Femur (tissue), 1 donor: ENCODE results near the gene ST7.

Experiments used
- DNase-seq: peaks from one replicate; pipeline ENCODE4 v3.0.0-alpha.2; 2017

ST7 gene

DNA sequence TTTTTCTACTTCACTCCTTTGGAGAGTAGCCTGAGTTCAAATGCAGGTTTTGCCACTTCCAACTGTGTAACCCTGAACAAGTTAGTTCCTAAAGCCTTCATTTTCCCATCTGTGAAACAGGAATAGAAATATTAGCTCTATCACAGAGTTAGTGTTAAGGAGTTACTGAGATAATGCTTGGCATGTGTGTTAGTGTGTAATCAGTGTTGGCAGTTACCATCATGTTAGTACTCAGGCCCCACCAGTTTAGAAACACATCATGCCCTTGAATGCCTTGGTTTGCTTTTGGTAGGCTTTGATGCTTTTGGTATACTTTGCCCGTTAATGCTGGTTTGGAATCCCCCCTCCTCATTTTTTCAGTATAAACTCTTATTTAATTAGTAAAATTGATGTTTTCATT, 249.9 kb downstream of the ST7 start:
- DNase-seq: no peak

GRCh38 chr7:117205873-117206272, 252.6 kb downstream of the ST7 start:
- DNase-seq: no peak

DNA sequence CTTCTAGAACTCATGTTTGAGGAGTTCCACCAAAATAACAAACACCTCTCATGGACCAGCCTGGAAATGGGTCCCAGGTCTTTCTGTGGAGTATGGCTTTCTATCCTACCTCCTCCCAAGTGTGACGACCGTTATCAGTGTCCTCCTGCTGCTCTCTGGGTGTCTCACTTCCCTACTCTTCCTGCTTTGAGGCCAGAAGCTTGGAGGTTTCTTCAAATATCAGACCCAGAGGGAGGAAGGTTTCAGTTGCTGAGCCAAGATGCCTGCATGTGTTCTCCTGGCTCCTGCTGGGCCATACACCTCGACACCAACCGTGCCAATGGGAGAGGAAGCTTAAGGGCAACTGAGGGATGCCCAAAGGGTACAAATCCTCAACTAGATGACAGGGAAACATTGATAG, 255.0 kb downstream of the ST7 start:
- DNase-seq: no peak

GRCh38 chr7:117210397-117210796, 257.1 kb downstream of the ST7 start:
- no peak for DNase-seq

DNA sequence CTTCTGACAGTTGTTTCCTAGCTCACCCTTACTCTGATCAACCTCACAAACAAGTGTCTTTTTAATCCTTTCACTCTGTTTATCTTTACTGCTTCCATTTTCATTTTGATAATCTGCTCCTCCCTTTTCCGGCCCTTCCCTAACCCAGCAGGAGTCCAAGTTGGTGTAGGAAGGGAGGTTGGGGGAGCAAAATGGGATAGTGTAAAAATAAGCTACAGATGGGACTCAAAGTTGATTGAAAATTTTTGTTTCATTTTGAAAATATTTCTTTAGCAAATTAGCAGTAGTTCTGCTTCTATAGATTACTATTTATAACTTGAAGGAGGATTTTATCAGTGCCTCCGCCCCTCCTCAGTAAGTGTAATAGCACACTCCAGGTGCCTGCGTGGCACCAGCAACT, 257.6 kb downstream of the ST7 start:
- DNase-seq: no peak

- DNase-seq: no peak
These were observed 258.3 kb downstream of the ST7 start for GRCh38 chr7:117211614-117212013.

DNA sequence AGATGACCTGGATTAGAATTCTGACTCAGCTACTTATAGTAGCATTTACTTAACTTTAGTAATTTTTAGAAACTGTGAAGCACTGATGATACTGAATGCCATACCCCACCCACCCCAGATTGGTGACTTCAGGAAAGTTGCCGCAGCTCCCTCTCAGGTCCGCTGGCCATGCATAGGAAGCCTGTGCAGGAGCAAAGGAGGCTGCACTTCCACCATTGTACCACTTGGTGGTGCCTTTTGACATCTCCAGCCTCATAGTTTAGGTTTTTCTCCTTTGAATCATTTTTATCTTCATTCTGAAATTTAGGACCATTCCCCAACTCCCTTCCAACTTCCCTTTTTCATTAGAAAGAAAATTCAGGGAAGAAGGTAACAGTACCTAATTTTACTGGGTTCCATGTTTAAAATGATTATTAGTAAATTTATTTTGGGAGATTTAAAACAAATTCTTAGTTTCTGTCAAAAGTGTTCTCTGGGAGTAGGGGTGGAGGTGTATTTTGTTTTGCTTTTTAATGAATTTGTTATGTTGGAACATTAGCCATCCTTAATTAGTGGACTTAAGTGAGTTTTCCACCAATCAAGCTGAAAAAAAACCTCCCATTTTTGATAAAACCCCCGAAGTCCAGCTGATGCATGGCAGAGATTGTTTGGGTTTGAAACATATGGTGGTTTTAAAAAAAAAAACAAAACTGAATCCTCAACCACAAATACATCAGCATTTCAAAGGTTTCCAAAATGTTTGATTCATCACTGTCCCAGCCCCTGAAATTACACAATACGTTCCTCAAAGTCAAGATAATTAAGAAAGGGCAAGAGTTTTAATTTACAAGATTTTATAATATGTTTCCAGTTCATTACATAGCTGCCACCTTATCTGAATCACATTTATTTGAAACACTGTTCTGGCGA, 259.9 kb downstream of the ST7 start:
- DNase-seq: peak; percentile 47

GRCh38 chr7:117216010-117216409, 262.7 kb downstream of the ST7 start:
- DNase-seq: no peak

DNA sequence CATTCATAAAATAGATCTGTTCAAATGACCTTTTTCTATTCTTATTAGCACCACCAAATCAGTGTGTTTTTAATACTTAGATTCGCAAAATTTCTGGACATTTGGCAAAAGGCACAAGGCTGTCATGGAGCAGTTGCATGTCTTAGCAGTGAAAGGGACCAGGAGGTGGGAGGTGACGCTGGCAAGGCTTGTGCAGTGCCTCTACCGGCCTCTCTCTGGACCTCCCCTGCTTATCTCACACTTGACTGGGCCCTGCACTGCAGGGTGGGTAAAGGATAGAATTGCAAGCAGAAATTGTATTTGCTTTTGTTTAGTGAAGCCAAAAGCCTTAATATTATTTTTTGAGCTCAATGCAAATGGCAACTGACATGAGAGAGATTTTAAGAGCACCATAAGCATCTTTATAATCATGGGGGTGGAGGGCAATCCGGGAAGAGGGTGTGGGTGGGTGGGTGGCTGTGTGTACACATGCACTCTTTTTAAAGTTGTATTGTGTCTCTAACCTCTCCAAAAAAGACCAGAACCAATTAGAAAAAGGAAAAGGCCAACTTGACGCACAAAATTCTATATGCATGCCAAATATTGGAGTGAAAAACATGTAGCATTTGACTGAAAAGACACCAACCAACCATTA, 263.3 kb downstream of the ST7 start:
- no peak for DNase-seq

DNA sequence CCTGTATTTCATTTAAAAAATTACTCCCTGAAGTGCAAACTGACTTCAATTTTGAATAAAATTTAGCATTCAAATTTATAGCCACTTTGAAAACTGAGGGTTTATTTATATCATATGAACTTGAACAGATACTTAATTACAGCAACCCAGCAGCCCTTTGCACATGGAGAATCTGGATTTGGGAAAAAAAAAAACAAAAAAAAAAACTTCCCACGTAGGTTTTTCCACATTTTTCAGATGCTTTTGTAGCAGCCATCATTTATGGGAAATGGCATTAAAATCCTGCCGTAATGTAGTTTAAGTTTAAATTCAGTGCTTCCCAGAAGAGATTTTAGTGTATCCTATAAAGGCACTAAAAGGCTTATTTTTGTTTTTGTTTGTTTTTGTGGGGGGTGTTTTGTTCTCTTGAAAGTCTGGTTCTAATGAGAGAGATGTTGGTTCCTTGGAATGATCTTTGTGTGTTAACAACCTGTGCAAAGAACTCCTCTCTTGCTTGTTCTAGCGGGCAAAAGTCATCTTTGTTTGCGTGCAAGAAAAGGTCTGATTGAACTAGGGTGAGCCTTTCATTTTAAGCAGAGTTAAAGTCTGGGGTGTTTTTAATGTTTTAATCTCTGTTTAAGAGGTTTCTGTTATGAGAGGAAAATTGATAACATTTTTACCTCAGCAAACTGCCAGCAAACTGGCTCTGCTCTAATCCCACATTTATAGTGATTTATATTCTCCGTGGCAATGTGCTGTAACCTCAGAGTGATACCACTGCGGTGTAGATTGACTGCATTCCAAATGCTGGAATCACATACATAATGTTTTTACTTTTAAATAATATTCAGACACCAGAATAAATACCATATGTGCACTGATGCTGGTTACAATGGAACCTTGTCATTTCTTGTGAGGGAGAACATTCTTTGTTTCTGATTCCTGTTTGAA, 264.1 kb downstream of the ST7 start:
- DNase-seq: no peak

GRCh38 chr7:117218700-117219099, 265.4 kb downstream of the ST7 start:
- no peak for DNase-seq

GRCh38 chr7:117219485-117219884, 266.2 kb downstream of the ST7 start:
- DNase-seq: no peak

DNA sequence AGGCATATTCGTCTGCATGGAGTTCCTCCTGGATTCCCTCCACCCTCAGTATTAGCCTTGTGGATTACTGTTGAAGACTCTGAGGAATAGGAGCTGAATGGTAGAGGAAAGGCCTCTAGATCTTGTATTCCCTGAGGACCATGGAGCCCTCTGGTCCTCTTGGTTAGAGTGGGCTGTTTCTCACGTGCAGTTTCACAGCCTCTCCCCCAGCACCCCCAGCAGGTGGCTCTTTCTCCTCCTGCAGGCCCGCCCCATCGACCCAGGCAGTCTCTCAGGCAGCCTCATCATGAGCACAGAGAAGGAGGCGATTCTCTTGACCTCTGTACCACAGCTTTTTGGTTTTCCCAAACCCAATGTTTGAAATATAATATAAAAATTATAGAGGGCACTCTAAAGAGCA, 267.5 kb downstream of the ST7 start:
- no peak for DNase-seq

- no peak for DNase-seq
These were observed 272.2 kb downstream of the ST7 start for GRCh38 chr7:117225536-117225935.

- no peak for DNase-seq
These were observed 273.8 kb downstream of the ST7 start for GRCh38 chr7:117227091-117227490.

DNA sequence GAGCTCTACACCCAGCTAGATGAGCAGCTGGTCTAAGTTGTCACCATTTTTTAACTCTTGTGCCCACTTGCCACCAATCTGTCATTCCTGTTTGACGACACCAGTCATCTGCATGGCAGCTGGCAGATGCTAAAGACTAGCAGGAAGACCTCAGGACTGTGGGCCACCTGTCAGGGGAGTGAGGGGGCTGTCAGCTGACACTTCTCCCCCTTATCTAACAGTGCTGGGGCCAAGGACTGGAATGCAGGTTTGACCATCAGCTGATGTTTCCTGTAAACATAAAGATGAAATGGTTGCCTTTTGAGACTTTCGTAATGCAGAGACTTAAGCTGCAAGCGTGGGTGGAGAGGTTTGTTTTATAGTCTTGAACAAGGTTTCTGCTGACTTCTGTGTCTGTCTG, 276.0 kb downstream of the ST7 start:
- peak; percentile 67 for DNase-seq

GRCh38 chr7:117230276-117231046, 277.2 kb downstream of the ST7 start:
- DNase-seq: no peak

- DNase-seq: no peak
These were observed 277.7 kb downstream of the ST7 start for GRCh38 chr7:117231047-117231359.

- no peak for DNase-seq
These were observed 284.3 kb downstream of the ST7 start for GRCh38 chr7:117237646-117238045.

DNA sequence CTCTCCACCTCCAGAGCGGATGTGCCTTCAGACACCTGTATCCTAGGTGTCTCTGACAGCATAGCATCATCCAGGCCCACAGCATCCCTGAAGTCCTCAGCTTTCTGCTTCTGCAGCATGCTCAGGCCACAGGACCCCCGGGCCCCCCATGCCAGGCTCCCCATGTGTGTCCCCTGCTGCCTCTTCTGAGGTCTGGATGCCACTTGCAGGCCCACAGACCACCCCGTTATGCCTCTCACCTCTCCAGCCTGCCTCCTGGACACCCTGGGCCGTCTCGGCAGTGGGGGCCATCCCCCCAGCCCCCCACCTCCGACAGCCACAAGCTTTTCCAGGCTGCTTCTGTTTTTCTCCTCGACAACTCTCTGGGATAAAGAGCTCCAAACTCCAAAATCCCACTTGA, 285.2 kb downstream of the ST7 start:
- no peak for DNase-seq

GRCh38 chr7:117238937-117239336, 285.6 kb downstream of the ST7 start:
- DNase-seq: no peak

DNA sequence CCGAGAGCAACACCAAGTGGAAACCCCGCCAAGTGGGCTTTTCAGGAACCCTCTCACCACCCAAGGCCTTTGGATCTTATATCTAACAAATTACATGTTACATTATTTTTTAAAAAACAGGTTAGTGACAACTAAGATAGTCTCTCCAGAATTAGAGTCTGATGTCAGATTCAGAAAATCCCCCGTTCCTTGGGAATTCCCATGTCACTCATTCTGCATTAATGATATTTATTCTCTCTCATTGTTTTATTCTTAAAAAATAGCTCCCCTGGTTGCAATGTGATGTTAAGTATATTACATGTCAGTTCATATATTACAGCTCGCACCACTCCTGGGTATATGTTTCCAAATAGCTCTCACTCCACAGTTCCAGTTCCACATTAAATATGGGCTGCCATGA, 287.8 kb downstream of the ST7 start:
- DNase-seq: no peak

DNA sequence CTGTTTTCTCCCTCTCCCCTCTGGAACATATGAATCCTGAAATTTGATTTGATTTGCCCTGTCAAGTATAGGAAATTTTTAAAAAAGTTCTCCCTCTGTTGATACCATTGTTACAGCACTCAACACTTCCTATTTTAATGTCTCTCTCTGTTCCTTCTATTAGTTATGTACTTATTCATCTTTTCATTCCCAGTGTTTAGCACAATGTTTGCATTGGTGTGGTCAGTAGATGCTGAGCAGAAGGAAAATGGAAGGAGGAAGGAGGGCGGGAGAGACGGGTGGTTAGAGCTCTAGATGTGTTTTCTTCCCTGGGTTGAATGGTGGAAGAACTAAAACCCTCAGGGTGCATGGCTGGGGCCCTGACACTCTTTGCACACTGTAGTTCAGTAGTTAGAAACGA, 290.1 kb downstream of the ST7 start:
- no peak for DNase-seq
